Measurements from ENCODE around the gene ESYT1. TPM values are rescaled to one million over a fixed set of nuclear protein-coding genes. Genes with fewer than 3 reads are reported as not detected.
A peak's percentile ranks its signal among the peaks of the same experiment; 100 is the strongest.
"Not testable (repeated sequence)": the region's sequence is repeated elsewhere in the genome, so short reads cannot be mapped to it uniquely, and the experiment has no call there.

Gene ESYT1
- total and polyA plus RNA-seq, 7 experiments from 2014 or later, result 121 to 353 (median 244) TPM

- Mint-ChIP-seq H3K36me3 (peaks cover 7 to 36% (median 30%) of the 10 kb centered on the region in 5 donors), H3K4me3 (peak overlapping the region; percentile 87 to 100 (median 96)), H3K4me1 (peaks cover 24 to 47% (median 34%) of the 10 kb centered on the region in 7 donors), H3K27ac (peak overlapping the region; percentile 95 to 99 (median 98))
- peak in 2 of 9 donors; percentile 33 to 34 for DNase-seq
- H3K27ac ChIP-seq (ENCODE audit: low read depth, low read length), result peak overlapping the region; percentile 93
- peaks cover 24 to 25% of the 10 kb centered on the region in 2 donors for H3K4me1 ChIP-seq (ENCODE audit: control insufficient read depth in 2 of 2, insufficient read depth in 2 of 2, low read length in 2 of 2)
- H3K4me3 ChIP-seq (ENCODE audit: low read length), result peak overlapping the region; percentile 95
- H3K9me3 ChIP-seq (ENCODE audit: control insufficient read depth in 2 of 3, low read length in 3 of 3); H3K9me3 Mint-ChIP-seq; ATAC-seq; H3K27me3 ChIP-seq (ENCODE audit: control insufficient read depth in 2 of 2, insufficient read depth in 2 of 2, low read length in 2 of 2); H3K27me3 Mint-ChIP-seq: not testable (repeated sequence)
- intact Hi-C loops (cut with micrococcal nuclease), result loop anchor here (2.0 to 10.0 kb wide), 10 partner anchors 120 to 1836 kb away; partner anchors contain the start of genes BAZ2A (in 1 of the 2), CBX5 (in 1 of the 2), HNRNPA1 (in 1 of the 2) and MARS1 (in 1 of the 2)
- CTCF ChIA-PET, result interaction anchor here (0.5 to 13.4 kb wide), 16 partner anchors 9 to 200 kb away, joined by 3 to 193 read pairs (median 4); partner anchors contain the start of genes ANKRD52, ESYT1, PA2G4 and RNF41
- peaks cover 0 to 33% (median 0%) of the 10 kb centered on the region in 3 experiments for H3K36me3 ChIP-seq (ENCODE audit: control insufficient read depth in 2 of 3, insufficient read depth in 3 of 3, low read length in 3 of 3)
- POLR2A ChIA-PET, result interaction anchor here (0.6 to 7.6 kb wide), 37 partner anchors 8 to 389 kb away, joined by 3 to 230 read pairs (median 5); partner anchors contain the start of genes ANKRD52, CNPY2, ESYT1 and GDF11
These were observed 10.9 kb upstream of the ESYT1 start for GRCh38 chr12:56117082-56117706.

- H3K27ac ChIP-seq (ENCODE audit: low read depth, low read length), result peak within 1 kb of the TSS; percentile 93
- intact Hi-C loops (cut with micrococcal nuclease), result loop anchor here (1.0 to 10.0 kb wide), 32 partner anchors 8 to 1837 kb away; partner anchors contain the start of genes COQ10A (in 2 of the 2), MYL6 (in 2 of the 2), MYL6B (in 2 of the 2) and RPS26 (in 2 of the 2)
- Mint-ChIP-seq H3K4me3 (peak within 1 kb of the TSS; percentile 87 to 100 (median 96)), H3K27me3 (no peaks in the 10 kb centered on the region), H3K4me1 (peaks cover 24 to 47% (median 34%) of the 10 kb centered on the region in 7 donors), H3K27ac (peak within 1 kb of the TSS; percentile 95 to 99 (median 98)), H3K36me3 (peaks cover 7 to 31% (median 27%) of the 10 kb centered on the region in 5 donors), H3K9me3 (peaks cover 0 to 5% (median 0%) of the 10 kb centered on the region in 11 donors)
- POLR2A ChIA-PET, result interaction anchor here (0.5 to 7.6 kb wide), 48 partner anchors 10 to 1619 kb away, joined by 3 to 230 read pairs (median 4); partner anchors contain the start of genes ANKRD52, CNPY2, ESYT1 and GDF11
- H3K36me3 ChIP-seq (ENCODE audit: control insufficient read depth in 2 of 3, insufficient read depth in 3 of 3, low read length in 3 of 3), result peaks cover 0 to 27% (median 0%) of the 10 kb centered on the region in 3 experiments
- peaks cover 24 to 25% of the 10 kb centered on the region in 2 donors for H3K4me1 ChIP-seq (ENCODE audit: control insufficient read depth in 2 of 2, insufficient read depth in 2 of 2, low read length in 2 of 2)
- H3K27me3 ChIP-seq (ENCODE audit: control insufficient read depth in 2 of 2, insufficient read depth in 2 of 2, low read length in 2 of 2), result no peaks in the 10 kb centered on the region
- DNase-seq, result peak; percentile 80 to 99 (median 96)
- CTCF ChIA-PET, result interaction anchor here (0.5 to 13.4 kb wide), 28 partner anchors 8 to 1639 kb away, joined by 3 to 193 read pairs (median 4); partner anchors contain the start of genes ANKRD52, ESYT1, MYL6 and PA2G4
- ATAC-seq, result peak; percentile 89
- H3K9me3 ChIP-seq (ENCODE audit: control insufficient read depth in 2 of 3, low read length in 3 of 3), result no peaks in the 10 kb centered on the region
- H3K4me3 ChIP-seq (ENCODE audit: low read length), result peak within 1 kb of the TSS; percentile 95
These were observed 10.0 kb upstream of the ESYT1 start, which contains the start of gene ZC3H10 for GRCh38 chr12:56117778-56118687. Gene ZC3H10 (plus strand): TSS chr12:56118266. CDS start chr12:56120563, 2,297 bp downstream.

- peaks cover 0 to 22% (median 0%) of the 10 kb centered on the region in 3 experiments for H3K36me3 ChIP-seq (ENCODE audit: control insufficient read depth in 2 of 3, insufficient read depth in 3 of 3, low read length in 3 of 3)
- Mint-ChIP-seq H3K4me3 (peak overlapping the region; percentile 87 to 100 (median 96)), H3K27ac (peak overlapping the region; percentile 89 to 99 (median 98)), H3K9me3 (peaks cover 0 to 5% (median 0%) of the 10 kb centered on the region in 11 donors), H3K4me1 (peaks cover 24 to 49% (median 36%) of the 10 kb centered on the region in 7 donors), H3K27me3 (no peaks in the 10 kb centered on the region), H3K36me3 (peaks cover 7 to 25% (median 19%) of the 10 kb centered on the region in 5 donors)
- no peak for ATAC-seq
- no peak for DNase-seq
- CTCF ChIA-PET, result interaction anchor here (0.5 to 13.4 kb wide), 24 partner anchors 9 to 380 kb away, joined by 3 to 193 read pairs (median 5); partner anchors contain the start of genes ANKRD52, ESYT1, MYL6 and PA2G4
- no peaks in the 10 kb centered on the region for H3K27me3 ChIP-seq (ENCODE audit: control insufficient read depth in 2 of 2, insufficient read depth in 2 of 2, low read length in 2 of 2)
- H3K27ac ChIP-seq (ENCODE audit: low read depth, low read length), result peak overlapping the region; percentile 93
- peaks cover 24 to 25% of the 10 kb centered on the region in 2 donors for H3K4me1 ChIP-seq (ENCODE audit: control insufficient read depth in 2 of 2, insufficient read depth in 2 of 2, low read length in 2 of 2)
- peak overlapping the region; percentile 95 for H3K4me3 ChIP-seq (ENCODE audit: low read length)
- H3K9me3 ChIP-seq (ENCODE audit: control insufficient read depth in 2 of 3, low read length in 3 of 3), result no peaks in the 10 kb centered on the region
- POLR2A ChIA-PET, result interaction anchor here (0.8 to 7.6 kb wide), 36 partner anchors 9 to 375 kb away, joined by 3 to 230 read pairs (median 5); partner anchors contain the start of genes ANKRD52, CNPY2, ESYT1 and GDF11
- intact Hi-C loops (cut with micrococcal nuclease), result loop anchor here (1.0 to 10.0 kb wide), 33 partner anchors 7 to 1623 kb away; partner anchors contain the start of genes ANKRD52 (in 2 of the 2), COQ10A (in 2 of the 2), MYL6 (in 2 of the 2) and MYL6B (in 2 of the 2)
These were observed 9.2 kb upstream of the ESYT1 start for GRCh38 chr12:56118688-56119357.

GRCh38 chr12:56119361-56119796, 8.7 kb upstream of the ESYT1 start:
- CTCF ChIA-PET, result interaction anchor here (0.7 to 13.4 kb wide), 15 partner anchors 9 to 344 kb away, joined by 3 to 193 read pairs (median 4); partner anchors contain the start of genes ESYT1, MYL6, PA2G4 and RNF41
- Histone ChIP-seq H3K36me3 (ENCODE audit: control insufficient read depth in 2 of 3, insufficient read depth in 3 of 3, low read length in 3 of 3) (peaks cover 0 to 20% (median 0%) of the 10 kb centered on the region in 3 experiments), H3K4me3 (ENCODE audit: low read length) (no peak overlapping the region), H3K27me3 (ENCODE audit: control insufficient read depth in 2 of 2, insufficient read depth in 2 of 2, low read length in 2 of 2) (no peaks in the 10 kb centered on the region), H3K9me3 (ENCODE audit: control insufficient read depth in 2 of 3, low read length in 3 of 3) (no peaks in the 10 kb centered on the region), H3K4me1 (ENCODE audit: control insufficient read depth in 2 of 2, insufficient read depth in 2 of 2, low read length in 2 of 2) (peaks cover 24 to 25% of the 10 kb centered on the region in 2 donors), H3K27ac (ENCODE audit: low read depth, low read length) (peak overlapping the region; percentile 93)
- DNase-seq, result peak in 8 of 9 donors; percentile 48 to 70 (median 60)
- intact Hi-C loops (cut with micrococcal nuclease), result loop anchor here (1.0 to 10.0 kb wide), 18 partner anchors 39 to 1623 kb away; partner anchors contain the start of genes ANKRD52 (in 2 of the 2), COQ10A (in 2 of the 2), SUOX (in 2 of the 2) and BAZ2A (in 1 of the 2)
- ATAC-seq, result no peak
- H3K27ac Mint-ChIP-seq, result peak overlapping the region; percentile 89 to 99 (median 98)
- H3K36me3 Mint-ChIP-seq, result peaks cover 7 to 25% (median 17%) of the 10 kb centered on the region in 5 donors
- peaks cover 0 to 5% (median 0%) of the 10 kb centered on the region in 11 donors for H3K9me3 Mint-ChIP-seq
- H3K27me3 Mint-ChIP-seq, result no peaks in the 10 kb centered on the region
- POLR2A ChIA-PET, result interaction anchor here (0.8 to 7.6 kb wide), 15 partner anchors 9 to 351 kb away, joined by 3 to 230 read pairs (median 11); partner anchors contain the start of genes ANKRD52, ESYT1, MYL6 and PA2G4
- H3K4me1 Mint-ChIP-seq, result peaks cover 24 to 53% (median 41%) of the 10 kb centered on the region in 7 donors
- H3K4me3 Mint-ChIP-seq, result peak overlapping the region; percentile 87 to 100 (median 96)

All from naive thymus-derived CD4-positive, alpha-beta T cell (primary cell).